Hypothalamus (tissue), 51 donors: ENCODE data around the gene FPR2.
"Not testable (repeated sequence)": the region's sequence is repeated elsewhere in the genome, so short reads cannot be mapped to it uniquely, and the experiment has no call there.

ENCODE experiments used
- DNase-seq, 51 donors: peaks; one replicate each; lab custom pipeline; 2025; lab: John Stamatoyannopoulos, UW

Gene FPR2

GRCh38 chr19:51802775-51803174 is 41.8 kb downstream of the FPR2 start:
- no peak for DNase-seq

DNA sequence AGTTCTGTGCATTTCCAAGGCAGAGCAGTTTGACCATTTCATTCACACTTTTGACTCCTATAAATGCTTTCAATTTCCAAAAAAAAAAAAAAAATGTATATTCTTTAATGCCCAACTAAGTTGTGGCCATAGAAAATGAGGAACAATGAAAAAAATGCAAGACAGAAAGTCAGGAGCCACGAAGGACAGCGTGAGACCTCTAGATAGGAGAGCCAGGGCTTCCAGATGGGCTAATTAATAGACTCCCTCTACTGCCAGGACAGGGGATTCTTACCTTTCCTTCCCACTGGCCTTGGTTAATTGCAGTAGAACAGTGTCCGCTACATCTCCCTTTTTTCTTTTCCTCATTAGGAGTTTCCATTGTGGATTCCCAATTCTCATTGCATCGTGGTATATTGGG is 42.5 kb downstream of the FPR2 start:
- no peak for DNase-seq

- peak in 1 of 51 donors; percentile 12 for DNase-seq
These were observed 43.0 kb downstream of the FPR2 start for GRCh38 chr19:51803967-51804366.

DNA sequence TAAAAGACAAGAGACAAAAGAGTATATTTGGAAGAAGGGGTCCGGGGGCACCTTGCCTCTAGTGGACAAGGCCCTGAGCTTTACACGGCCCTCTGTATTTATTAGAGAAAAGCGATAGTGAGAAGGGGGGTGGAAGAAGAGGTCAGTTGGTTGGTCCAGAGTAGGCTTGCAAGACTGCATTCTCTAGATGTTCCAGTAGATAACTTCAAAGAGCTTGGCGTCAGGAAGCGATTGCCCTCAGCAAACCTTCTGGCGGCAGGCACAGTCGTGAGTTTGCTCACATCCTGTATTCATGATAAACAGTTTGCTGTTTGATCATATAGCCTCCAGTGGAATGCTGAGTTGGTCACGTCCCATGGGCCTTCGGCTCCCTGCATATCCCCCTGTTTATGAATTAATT is 43.8 kb downstream of the FPR2 start:
- not testable (repeated sequence) for DNase-seq

GRCh38 chr19:51805396-51805795 is 44.4 kb downstream of the FPR2 start:
- not testable (repeated sequence) for DNase-seq

- not testable (repeated sequence) for DNase-seq
These were observed 45.6 kb downstream of the FPR2 start for GRCh38 chr19:51806571-51806970.

GRCh38 chr19:51807111-51807701 is 46.2 kb downstream of the FPR2 start:
- peak in 1 of 51 donors; percentile 17 for DNase-seq

- DNase-seq, result no peak
These were observed 46.9 kb downstream of the FPR2 start for GRCh38 chr19:51807925-51808324.

DNA sequence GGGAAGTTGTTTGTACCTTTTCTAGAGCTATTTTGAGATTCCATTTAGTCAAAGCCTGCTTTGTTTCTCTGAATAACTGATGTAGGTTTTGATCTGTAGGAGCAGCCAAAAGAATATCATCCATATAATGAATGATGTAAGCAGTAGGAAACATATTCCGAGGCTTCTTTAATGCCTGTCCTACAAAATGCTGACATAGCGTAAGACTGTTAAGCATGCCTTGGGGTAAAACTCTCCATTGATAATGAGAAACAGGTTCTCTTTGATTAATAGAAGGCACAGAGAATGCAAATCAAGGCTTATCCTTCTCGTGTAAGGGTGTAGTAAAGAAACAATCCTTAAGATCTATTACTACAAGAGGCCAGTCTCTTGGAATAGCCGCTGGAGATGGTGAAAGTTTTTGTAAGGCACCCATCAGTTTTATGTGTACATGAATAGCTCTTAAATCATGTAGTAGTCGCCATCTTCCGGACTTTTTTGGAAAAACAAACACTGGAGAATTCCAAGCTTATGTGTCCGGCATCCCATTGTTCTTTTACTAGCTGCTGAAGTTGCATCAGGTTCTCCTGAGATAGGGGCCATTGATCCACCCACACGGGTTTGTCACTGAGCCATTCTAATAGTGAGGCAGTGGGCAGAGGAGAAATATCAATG is 47.5 kb downstream of the FPR2 start:
- no peak for DNase-seq

DNA sequence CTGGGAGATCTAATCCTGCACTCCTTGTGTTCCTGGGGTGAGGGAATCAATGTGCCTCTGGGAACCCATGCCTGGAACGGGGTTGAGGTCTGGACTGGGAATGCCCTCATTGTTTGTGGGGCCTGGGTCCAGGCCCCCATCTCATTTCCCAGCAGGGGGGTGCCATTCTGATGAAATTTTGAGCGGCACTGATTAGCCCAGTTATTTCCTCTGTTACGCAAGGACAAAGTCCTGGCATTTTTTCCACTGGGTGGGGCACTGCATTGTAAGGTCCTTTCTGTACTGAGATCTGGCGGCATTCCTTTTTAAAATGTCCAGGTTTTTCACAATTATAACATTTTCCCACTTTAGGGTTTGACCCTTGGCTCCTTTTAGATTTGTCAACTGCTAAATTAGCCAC is 48.8 kb downstream of the FPR2 start:
- DNase-seq, result no peak

DNA sequence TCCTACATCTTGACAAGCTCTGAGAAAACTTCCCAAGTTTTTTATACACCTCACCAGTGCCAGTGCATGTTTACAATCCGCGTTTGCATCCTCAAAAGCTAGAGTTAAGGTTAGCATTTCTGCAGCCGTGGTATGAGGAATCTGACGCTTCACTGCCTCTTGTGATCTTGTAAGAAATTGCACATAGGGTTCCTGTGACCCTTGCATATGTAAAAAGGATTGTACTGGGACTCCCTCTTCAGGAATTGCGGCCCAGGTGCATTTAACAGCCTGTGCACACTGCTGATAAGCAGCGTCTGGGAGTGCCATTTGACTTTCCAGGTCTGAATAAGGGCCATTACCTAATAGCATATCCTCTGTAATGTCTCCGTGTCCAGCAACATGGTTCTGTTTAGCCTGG is 49.2 kb downstream of the FPR2 start:
- no peak for DNase-seq

- peak in 26 of 51 donors; percentile 2 to 36 (median 10) for DNase-seq
These were observed 50.4 kb downstream of the FPR2 start for GRCh38 chr19:51811344-51811743.

DNA sequence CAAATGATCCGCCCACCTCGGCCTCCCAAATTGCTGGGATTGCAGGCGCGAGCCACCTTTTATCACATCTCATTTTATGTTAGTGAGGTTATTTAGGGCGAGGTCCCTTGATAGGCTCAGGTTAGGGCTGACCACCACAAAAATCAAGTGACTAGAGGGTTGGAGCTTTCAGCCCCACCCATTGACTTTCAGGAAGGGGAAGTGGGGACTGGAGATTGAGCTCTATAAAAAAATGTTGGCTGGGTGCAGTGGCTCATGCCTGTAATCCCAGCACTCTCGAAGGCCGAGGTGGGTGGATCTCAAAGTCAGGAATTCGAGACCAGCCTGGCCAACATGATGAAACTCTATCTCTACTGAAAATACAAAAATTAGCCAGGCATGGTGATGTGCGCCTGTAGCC is 54.1 kb downstream of the FPR2 start:
- DNase-seq, result no peak

DNA sequence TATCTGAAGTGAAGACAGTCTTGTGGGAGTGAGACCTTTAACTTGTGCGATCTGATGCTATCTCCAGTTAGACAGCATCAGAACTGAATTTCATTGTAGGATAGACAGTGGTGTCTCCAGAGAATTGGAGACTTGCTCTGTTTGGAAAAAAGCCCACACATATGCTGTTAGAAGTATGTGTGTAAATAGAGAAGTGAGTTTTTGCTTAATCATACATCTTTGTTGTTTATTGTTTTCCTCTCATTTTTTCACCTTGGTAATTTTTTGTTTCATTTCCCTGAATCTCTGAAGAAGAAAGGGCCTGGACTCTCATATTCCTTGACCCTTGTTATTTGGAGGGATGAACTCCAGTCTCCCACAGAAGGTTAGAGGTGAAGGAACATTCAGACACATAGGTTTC is 55.7 kb downstream of the FPR2 start:
- DNase-seq, result no peak

DNA sequence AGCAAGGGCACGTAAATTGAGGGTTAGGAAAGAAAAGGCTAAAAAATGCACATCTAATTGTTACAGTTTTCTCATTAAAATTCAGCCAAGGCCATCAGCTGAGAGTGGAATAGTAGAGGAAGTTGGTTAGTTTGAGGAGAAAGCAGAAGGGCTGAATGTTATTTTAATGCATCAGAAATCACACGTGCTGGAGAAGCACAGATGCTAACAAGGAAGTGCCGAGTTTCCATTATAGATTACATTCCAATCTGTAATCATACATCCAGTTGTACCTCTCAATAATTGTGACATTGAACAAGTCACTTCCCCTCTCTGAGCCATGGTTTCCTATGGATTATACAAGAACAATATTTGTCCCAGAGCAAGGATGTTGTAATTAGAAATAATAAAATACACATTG is 59.0 kb downstream of the FPR2 start:
- DNase-seq, result no peak
